ENCODE results near the gene FIGNL2. TPM values are rescaled to one million over a fixed set of nuclear protein-coding genes. Genes with fewer than 3 reads are reported as not detected.

Gene FIGNL2
- total RNA-seq, 1 experiment from 2014 or later = 0.27 TPM

- ATAC-seq (no peak), DNase-seq (ENCODE audit: low read depth, low spot score) (no peak)
- no peaks in the 10 kb centered on the region for H4K20me1 ChIP-seq (ENCODE audit: insufficient read depth)
- no peak overlapping the region for H3K4me3 ChIP-seq (replicated peaks in 1 of 2; ENCODE audit: low read depth in 1 of 2, low read length in 2 of 2)
- H3K9me2 ChIP-seq (ENCODE audit: insufficient read depth) = no peaks in the 10 kb centered on the region
- no peaks in the 10 kb centered on the region for H3K36me3 ChIP-seq (ENCODE audit: control insufficient read depth in 1 of 2, insufficient read depth in 2 of 2, low read length in 2 of 2)
- H3K4me2 ChIP-seq (ENCODE audit: low read length) = no peak overlapping the region
- ChIA-PET POLR2A (no interaction called here), RAD21 (ENCODE audit: low non-redundant PET in 1 of 2, low total read pairs in 2 of 2, uncharacterized antibody in 2 of 2, unreplicated experiment in 2 of 2) (no interaction called here), CTCF (no interaction called here)
- TF ChIP-seq TCF7L2 (IDR thresholded peaks at IDR 0.05; ENCODE audit: borderline replicate concordance, extremely low read depth, insufficient read depth, insufficient read length) (no peak), SP1 (IDR thresholded peaks at IDR 0.05; ENCODE audit: low read depth) (no peak), FOSL1 (IDR thresholded peaks at IDR 0.05; ENCODE audit: low read depth) (no peak), EZH2 (IDR thresholded peaks at IDR 0.05) (no peak), JUND (IDR thresholded peaks at IDR 0.05) (no peak), CTCF (IDR thresholded peaks at IDR 0.05 in 2 of 3, conservative IDR thresholded peaks at IDR 0.05 in 1 of 3; ENCODE audit: borderline replicate concordance in 1 of 3, insufficient read depth in 1 of 3, low read depth in 2 of 3, low read length in 2 of 3) (no peak), SIN3A (IDR thresholded peaks at IDR 0.05; ENCODE audit: low read depth) (no peak), MAX (IDR thresholded peaks at IDR 0.05) (no peak), CBX3 (IDR thresholded peaks at IDR 0.05; ENCODE audit: low read depth) (no peak), ELF1 (IDR thresholded peaks at IDR 0.05; ENCODE audit: borderline replicate concordance, low read depth) (no peak), CEBPB (IDR thresholded peaks at IDR 0.05; ENCODE audit: low read depth) (no peak), ZBTB33 (IDR thresholded peaks at IDR 0.05; ENCODE audit: extremely low read depth, insufficient replicate concordance, low read length) (no peak), POLR2A (IDR thresholded peaks at IDR 0.05; ENCODE audit: borderline replicate concordance, extremely low read depth, insufficient read depth, insufficient read length) (no peak), ATF3 (IDR thresholded peaks at IDR 0.05) (no peak), YY1 (IDR thresholded peaks at IDR 0.05; ENCODE audit: extremely low read depth, insufficient replicate concordance, low read depth, low read length) (no peak), ZFX (IDR thresholded peaks at IDR 0.05) (no peak), EGR1 (IDR thresholded peaks at IDR 0.05; ENCODE audit: low read depth) (no peak), REST (IDR thresholded peaks at IDR 0.05; ENCODE audit: low read depth) (no peak)
- no peak overlapping the region for H3K27ac ChIP-seq (ENCODE audit: low read depth, low read length)
- no peaks in the 10 kb centered on the region for H3K79me2 ChIP-seq (ENCODE audit: insufficient read depth, low read length)
- intact Hi-C loops (cut with micrococcal nuclease) = no loop called here
- no peaks in the 10 kb centered on the region for H3K27me3 ChIP-seq (ENCODE audit: insufficient read depth, low read length)
- H3K4me1 ChIP-seq (ENCODE audit: control insufficient read depth in 1 of 2, insufficient read depth in 2 of 2, low read length in 2 of 2) = peaks cover 0 to 16% of the 10 kb centered on the region in 2 experiments; a peak in 1 of 4 replicates
- no peaks in the 10 kb centered on the region for H3K9me3 ChIP-seq (ENCODE audit: control insufficient read depth in 1 of 2, insufficient read depth in 1 of 2, low read depth in 1 of 2, low read length in 2 of 2)
- H3K9ac ChIP-seq (ENCODE audit: low read length) = no peak overlapping the region
- no peak overlapping the region for H2AFZ ChIP-seq (ENCODE audit: low read depth, low read length, poor library complexity, severe bottlenecking)
- BruUV-seq (replicated peaks) = no TSS peak
These were observed 40.0 kb upstream of the FIGNL2 start for GRCh38 chr12:51888316-51889215.
